22Rv1 (cell line): ENCODE data around the gene BICRAL.
"Not testable (repeated sequence)": the region's sequence is repeated elsewhere in the genome, so short reads cannot be mapped to it uniquely, and the experiment has no call there.

Experiments
- H3K27ac ChIP-seq: fragments of 450-650 bp; 2 replicates; pipeline ENCODE4 v1.5.1; 2017
- ZFX ChIP-seq: fragments of 450-650 bp; IDR thresholded peaks from 2 replicates; pipeline ENCODE4 v1.6.1; 2017; ENCODE audit warnings: antibody characterized with exemption, borderline replicate concordance
- TF ChIP-seq, protein P1 (sequence below): fragments of 450-650 bp; IDR thresholded peaks from 2 replicates; pipeline ENCODE4 v1.5.1; 2017; ENCODE audit warnings: mild to moderate bottlenecking

Gene BICRAL, protein sequence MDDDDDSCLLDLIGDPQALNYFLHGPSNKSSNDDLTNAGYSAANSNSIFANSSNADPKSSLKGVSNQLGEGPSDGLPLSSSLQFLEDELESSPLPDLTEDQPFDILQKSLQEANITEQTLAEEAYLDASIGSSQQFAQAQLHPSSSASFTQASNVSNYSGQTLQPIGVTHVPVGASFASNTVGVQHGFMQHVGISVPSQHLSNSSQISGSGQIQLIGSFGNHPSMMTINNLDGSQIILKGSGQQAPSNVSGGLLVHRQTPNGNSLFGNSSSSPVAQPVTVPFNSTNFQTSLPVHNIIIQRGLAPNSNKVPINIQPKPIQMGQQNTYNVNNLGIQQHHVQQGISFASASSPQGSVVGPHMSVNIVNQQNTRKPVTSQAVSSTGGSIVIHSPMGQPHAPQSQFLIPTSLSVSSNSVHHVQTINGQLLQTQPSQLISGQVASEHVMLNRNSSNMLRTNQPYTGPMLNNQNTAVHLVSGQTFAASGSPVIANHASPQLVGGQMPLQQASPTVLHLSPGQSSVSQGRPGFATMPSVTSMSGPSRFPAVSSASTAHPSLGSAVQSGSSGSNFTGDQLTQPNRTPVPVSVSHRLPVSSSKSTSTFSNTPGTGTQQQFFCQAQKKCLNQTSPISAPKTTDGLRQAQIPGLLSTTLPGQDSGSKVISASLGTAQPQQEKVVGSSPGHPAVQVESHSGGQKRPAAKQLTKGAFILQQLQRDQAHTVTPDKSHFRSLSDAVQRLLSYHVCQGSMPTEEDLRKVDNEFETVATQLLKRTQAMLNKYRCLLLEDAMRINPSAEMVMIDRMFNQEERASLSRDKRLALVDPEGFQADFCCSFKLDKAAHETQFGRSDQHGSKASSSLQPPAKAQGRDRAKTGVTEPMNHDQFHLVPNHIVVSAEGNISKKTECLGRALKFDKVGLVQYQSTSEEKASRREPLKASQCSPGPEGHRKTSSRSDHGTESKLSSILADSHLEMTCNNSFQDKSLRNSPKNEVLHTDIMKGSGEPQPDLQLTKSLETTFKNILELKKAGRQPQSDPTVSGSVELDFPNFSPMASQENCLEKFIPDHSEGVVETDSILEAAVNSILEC

DNA sequence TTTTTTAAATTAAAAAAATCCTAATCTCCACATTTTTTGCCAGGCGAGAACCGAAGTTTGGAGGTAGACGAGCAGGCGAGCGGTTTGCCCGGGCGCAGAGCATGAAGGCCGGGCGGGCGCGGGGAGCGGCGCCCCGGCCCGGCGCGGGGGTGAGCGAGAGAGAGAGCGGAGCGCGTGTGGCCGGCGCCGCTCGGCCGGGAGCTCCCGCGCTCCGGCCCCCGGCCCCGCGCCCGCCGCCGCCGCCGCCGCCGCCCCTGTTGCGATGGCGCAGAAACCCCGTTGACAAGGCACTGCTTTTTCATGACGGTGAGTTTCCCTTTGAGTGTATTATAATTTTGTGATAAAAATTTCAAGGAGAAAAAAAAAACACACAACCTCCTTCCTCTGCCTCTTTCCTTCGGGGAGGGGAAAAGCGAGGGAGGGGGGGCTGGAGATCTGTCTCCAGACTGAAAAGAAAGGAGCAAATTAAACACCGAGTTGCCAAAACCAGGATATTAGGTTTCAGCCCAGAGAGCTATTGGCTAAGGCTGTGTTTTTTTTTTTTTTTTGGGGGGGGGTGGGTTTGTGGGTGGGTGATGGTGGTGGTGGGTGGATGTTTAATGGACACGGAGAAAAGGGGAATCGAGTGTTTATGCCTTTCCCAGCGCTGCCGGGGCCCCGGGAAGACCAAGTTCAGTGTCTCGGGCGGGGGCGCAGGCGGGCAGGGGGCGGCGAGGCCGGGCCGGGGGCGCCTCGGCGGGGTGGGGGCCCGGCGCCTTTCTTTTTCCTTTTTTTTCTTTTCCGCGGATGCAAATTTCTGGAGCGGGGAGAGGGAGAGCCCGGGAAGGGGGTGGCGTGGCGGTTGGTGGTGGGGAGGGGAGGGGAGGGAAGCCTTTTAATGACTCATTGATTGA lies at the start of gene BICRAL:
Gene BICRAL, plus strand, starts transcription at position 257 of the 893 bp plus-strand sequence. CDS start 39,971 bp downstream, outside the sequence.
- TF ChIP-seq, protein P1, sequence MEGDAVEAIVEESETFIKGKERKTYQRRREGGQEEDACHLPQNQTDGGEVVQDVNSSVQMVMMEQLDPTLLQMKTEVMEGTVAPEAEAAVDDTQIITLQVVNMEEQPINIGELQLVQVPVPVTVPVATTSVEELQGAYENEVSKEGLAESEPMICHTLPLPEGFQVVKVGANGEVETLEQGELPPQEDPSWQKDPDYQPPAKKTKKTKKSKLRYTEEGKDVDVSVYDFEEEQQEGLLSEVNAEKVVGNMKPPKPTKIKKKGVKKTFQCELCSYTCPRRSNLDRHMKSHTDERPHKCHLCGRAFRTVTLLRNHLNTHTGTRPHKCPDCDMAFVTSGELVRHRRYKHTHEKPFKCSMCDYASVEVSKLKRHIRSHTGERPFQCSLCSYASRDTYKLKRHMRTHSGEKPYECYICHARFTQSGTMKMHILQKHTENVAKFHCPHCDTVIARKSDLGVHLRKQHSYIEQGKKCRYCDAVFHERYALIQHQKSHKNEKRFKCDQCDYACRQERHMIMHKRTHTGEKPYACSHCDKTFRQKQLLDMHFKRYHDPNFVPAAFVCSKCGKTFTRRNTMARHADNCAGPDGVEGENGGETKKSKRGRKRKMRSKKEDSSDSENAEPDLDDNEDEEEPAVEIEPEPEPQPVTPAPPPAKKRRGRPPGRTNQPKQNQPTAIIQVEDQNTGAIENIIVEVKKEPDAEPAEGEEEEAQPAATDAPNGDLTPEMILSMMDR = no peak
- no peak for TF ChIP-seq ZFX
- peak within 1 kb of the TSS; percentile 99 for H3K27ac ChIP-seq

DNA sequence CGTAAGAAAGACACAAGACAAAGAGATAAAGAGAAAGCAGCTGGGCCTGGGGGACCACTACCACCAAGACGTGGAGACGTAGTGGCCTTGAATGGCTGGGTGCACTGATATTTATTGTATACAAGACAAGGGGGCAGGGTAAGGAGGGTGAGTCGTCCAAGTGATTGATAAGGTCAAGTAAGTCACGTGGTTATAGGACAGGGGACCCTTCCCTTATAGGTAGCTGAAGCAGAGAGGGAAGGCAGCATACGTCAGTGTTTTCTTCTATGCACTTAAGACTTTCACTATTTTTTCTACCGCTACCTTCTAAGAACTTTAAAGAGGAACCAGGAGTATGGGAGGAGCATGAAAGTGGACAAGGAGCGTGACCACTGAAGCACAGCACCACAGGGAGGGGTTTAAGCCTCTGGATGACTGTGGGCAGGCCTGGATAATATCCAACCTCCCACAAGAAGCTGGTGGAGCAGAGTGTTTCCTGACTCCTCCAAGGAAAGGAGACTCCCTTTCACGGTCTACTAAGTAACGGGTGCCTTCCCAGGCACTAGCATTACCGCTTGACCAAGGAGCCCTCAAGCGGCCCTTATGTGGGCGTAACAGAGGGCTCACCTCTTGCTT lies 47.9 kb upstream of the BICRAL start:
- H3K27ac ChIP-seq = not testable (repeated sequence)

DNA sequence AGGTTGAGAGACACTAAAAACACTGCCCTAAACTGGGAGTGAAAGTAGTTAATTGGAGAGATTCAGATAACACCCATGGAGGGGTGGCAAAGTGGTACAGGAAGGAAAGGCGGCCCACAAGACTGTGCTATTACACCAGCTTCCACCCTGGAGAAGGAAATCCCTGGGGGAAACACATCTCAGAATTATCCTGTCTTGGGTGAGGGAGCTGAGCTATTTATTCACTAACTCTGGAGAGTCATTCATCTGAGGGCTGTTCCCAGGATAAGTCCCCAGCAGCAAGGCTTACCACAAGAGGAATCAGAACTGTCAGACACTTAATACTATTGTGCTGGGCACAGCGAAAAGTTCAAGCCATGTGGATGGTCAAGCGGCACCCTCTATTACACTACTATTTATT lies 45.9 kb upstream of the BICRAL start:
- no peak overlapping the region for H3K27ac ChIP-seq
- TF ChIP-seq, protein P1 = no peak
- no peak for TF ChIP-seq ZFX

DNA sequence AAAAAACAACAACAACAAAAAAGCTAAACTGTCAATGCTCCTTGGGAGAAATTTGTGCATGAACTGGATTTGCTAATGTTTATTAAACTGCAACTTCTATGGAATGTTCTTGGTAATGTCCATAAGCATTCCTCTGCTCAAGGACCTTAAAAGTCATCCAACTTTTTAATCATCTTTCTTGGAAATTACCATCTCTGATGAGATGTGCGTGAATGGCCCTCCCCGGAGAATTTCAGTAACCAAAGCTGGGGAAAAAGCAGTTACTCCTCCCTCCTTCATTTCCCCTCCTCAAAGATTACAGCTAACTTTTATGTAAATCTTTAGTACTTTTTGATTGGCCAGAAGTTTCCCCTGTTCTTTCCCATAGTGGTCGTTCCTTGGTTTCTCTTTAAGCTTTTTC lies 41.1 kb upstream of the BICRAL start:
- no peak for TF ChIP-seq ZFX
- TF ChIP-seq, protein P1 = no peak
- H3K27ac ChIP-seq = no peak overlapping the region

DNA sequence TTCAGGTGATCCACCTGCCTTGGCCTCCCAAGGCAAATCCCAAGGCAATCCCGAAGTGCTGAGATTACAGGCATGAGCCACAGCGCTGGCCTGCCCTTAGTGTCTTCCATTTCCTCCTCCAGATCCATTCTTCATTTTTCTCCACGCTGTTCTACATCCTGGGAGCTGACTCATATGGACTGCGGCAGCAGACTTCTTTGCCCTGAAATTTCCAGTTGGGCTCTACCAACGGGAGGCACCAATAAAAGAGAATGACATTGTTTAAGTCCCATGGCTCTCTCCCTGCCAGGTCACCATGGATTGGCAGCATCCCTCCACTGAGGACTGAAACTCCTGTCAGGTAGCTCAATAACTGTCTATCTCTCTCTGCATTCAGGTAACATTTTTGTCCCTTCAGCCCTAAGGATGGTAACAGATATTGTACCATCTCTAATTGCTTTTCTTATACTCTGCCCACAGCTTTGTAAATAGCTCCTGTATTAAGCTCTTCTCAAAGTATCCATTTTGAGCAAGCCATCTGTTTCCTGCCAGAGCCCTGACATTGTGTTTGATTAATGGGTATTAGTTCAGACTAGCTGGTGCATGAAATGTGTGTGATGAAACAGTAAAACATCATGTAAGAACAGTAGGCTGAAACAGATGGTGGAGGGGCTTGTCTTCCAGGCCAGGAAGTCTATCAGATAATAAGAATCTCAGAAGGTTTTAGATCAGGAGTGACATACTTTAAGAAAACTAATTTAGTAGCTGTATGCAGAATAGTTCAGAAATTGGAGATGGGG lies 39.5 kb upstream of the BICRAL start:
- no peak for TF ChIP-seq ZFX
- TF ChIP-seq, protein P1 = no peak
- H3K27ac ChIP-seq = no peak overlapping the region

DNA sequence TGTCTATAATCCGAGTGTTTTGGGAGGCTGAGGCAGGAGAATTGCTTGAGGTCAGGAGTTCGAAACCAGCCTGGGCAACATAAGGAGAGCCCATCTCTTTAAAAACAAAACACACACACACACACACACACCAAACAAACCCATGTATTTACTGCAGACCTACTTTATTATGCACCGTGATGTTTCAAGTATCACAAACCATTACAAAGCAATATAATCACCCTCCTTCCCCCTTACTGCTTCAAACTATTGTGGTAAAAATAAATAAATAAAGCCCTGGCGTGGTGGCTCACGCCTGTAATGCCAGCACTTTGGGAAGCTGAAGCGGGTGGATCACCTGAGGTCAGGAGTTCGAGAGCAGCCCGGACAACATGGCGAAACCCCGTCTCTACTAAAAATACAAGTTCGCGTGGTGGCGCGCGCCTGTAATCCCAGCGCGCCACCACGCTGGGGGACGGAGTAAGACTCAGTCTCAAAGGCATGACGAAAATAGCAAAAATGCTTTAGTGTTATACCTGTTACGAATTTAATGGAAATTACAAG lies 37.4 kb upstream of the BICRAL start:
- no peak overlapping the region for H3K27ac ChIP-seq
- TF ChIP-seq, protein P1 = no peak
- no peak for TF ChIP-seq ZFX
